HCT116 (cell line): ENCODE measurements around the gene SLC12A8. TPM values are rescaled to one million over a fixed set of nuclear protein-coding genes. Genes with fewer than 3 reads are reported as not detected.

Experiments
- ATAC-seq: fragments of 200-7000 bp; cut with Tn5 transposase; 2 replicates; pipeline ENCODE4 v1.9.1; 2020; ENCODE audit warnings: mild to moderate bottlenecking, moderate library complexity
- BruUV-seq: library from RNA; stranded (reverse); fragments of 400-500 nt; replicated peaks from 2 replicates; lab custom pipeline; 2021; lab: Mats Ljungman, UMichigan
- CTCF ChIA-PET: fragments of 300-600 bp; sonication (Branson Sonifier 250); formaldehyde crosslinking; loops from one replicate; lab custom pipeline; 2021; ENCODE audit warnings: antibody characterized with exemption; lab: Charles Lee
- POLR2A ChIA-PET: fragments of 300-600, 350-600 bp; sonication (Branson Sonifier 250); formaldehyde crosslinking; loops from one replicate; lab custom pipeline; 2021; ENCODE audit warnings: antibody characterized with exemption; lab: Charles Lee
- RAD21 ChIA-PET, 2 experiments: fragments of 300-600 bp; sonication (Branson Sonifier 250); formaldehyde crosslinking; loops; one replicate each; lab custom pipeline; 2023; ENCODE audit warnings: low total read pairs in 2 of 2; ENCODE audit not compliant: uncharacterized antibody in 2 of 2, unreplicated experiment in 2 of 2, low non-redundant PET in 1 of 2; lab: Charles Lee
- DNase-seq: peaks from one replicate; pipeline ENCODE4 v3.0.0-alpha.2; 2010; ENCODE audit warnings: low read depth, low spot score
- H2AFZ ChIP-seq: fragments of 200-600 bp; shearing (Covaris generic), sonication (generic); 2 replicates; pipeline ENCODE4 v1.6.1; 2017; ENCODE audit warnings: low read depth, mixed run types, mixed read lengths, antibody characterized with exemption, low read length; ENCODE audit not compliant: poor library complexity, severe bottlenecking
- H3K27ac ChIP-seq: 2 replicates; pipeline ENCODE4 v1.5.1; 2012; ENCODE audit warnings: low read depth, low read length
- H3K27me3 ChIP-seq: fragments of 200-600 bp; sonication (generic); 2 replicates; pipeline ENCODE4 v1.6.1; 2016; ENCODE audit warnings: mixed run types, low read length, mixed read lengths; ENCODE audit not compliant: insufficient read depth
- H3K36me3 ChIP-seq, 2 experiments: fragments of 200-500 bp in 1 of 2; fragments of 200-600 bp in 1 of 2; sonication (Bioruptor generic) in 1 of 2; sonication (generic) in 1 of 2; 2 replicates each; pipeline versions ENCODE4 v1.5.1 to v1.6.1; 2014 to 2016; ENCODE audit warnings: low read length in 2 of 2, inconsistent platforms in 1 of 2, mixed read lengths in 1 of 2, mixed run types in 1 of 2; ENCODE audit not compliant: insufficient read depth in 2 of 2, control insufficient read depth in 1 of 2
- H3K4me1 ChIP-seq, 2 experiments: fragments of 200-600 bp in 1 of 2; sonication (generic) in 1 of 2; 2 replicates each; pipeline versions ENCODE4 v1.5.1 to v1.6.1; 2012 to 2017; ENCODE audit warnings: low read length in 2 of 2, inconsistent platforms in 1 of 2, mild to moderate bottlenecking in 1 of 2, mixed read lengths in 1 of 2, mixed run types in 1 of 2, moderate library complexity in 1 of 2; ENCODE audit not compliant: insufficient read depth in 2 of 2, control insufficient read depth in 1 of 2
- H3K4me2 ChIP-seq: fragments of 200-600 bp; sonication (generic); 2 replicates; pipeline ENCODE4 v1.6.1; 2017; ENCODE audit warnings: mixed run types, low read length, mixed read lengths
- H3K4me3 ChIP-seq, 2 experiments: fragments of 200-600 bp in 1 of 2; sonication (generic) in 1 of 2; replicated peaks in 1 of 2; 2 replicates each; pipeline ENCODE4 v1.5.1; 2011 to 2016; ENCODE audit warnings: low read length in 2 of 2, control low read depth in 1 of 2, low read depth in 1 of 2, mild to moderate bottlenecking in 1 of 2, mixed read lengths in 1 of 2, mixed run types in 1 of 2
- H3K79me2 ChIP-seq: fragments of 200-600 bp; sonication (generic); 2 replicates; pipeline ENCODE4 v1.6.1; 2017; ENCODE audit warnings: mild to moderate bottlenecking, mixed run types, low read length, moderate library complexity, mixed read lengths; ENCODE audit not compliant: insufficient read depth
- H3K9ac ChIP-seq: fragments of 200-600 bp; sonication (generic); 2 replicates; pipeline ENCODE4 v1.6.1; 2016; ENCODE audit warnings: low read length, mixed read lengths
- H3K9me2 ChIP-seq: fragments of 200-600 bp; sonication (generic), shearing (Covaris generic); 2 replicates; pipeline ENCODE4 v1.6.1; 2017; ENCODE audit warnings: mixed run types, mild to moderate bottlenecking, moderate library complexity; ENCODE audit not compliant: insufficient read depth
- H3K9me3 ChIP-seq, 2 experiments: fragments of 200-500 bp in 1 of 2; fragments of 200-600 bp in 1 of 2; sonication (Bioruptor generic) in 1 of 2; sonication (generic) in 1 of 2; 2 replicates each; pipeline ENCODE4 v1.6.1; 2014 to 2017; ENCODE audit warnings: low read length in 2 of 2, mixed read lengths in 2 of 2, inconsistent platforms in 1 of 2, low read depth in 1 of 2, mild to moderate bottlenecking in 1 of 2, mixed run types in 1 of 2, moderate library complexity in 1 of 2; ENCODE audit not compliant: control insufficient read depth in 1 of 2, insufficient read depth in 1 of 2
- H4K20me1 ChIP-seq: fragments of 200-600 bp; sonication (generic), shearing (Covaris generic); 2 replicates; pipeline ENCODE4 v1.6.1; 2017; ENCODE audit warnings: mixed run types, mild to moderate bottlenecking, moderate library complexity; ENCODE audit not compliant: insufficient read depth
- CTCF ChIP-seq, 3 experiments: fragments of 200-600 bp in 1 of 3; sonication (generic) in 1 of 3; IDR thresholded peaks in 2 of 3; conservative IDR thresholded peaks in 1 of 3; 2 replicates each; pipeline ENCODE4 v1.5.1; 2012 to 2017; ENCODE audit warnings: low read depth in 2 of 3, low read length in 2 of 3, antibody characterized with exemption in 1 of 3, borderline replicate concordance in 1 of 3, control low read depth in 1 of 3, mild to moderate bottlenecking in 1 of 3, mixed read lengths in 1 of 3, mixed run types in 1 of 3, moderate library complexity in 1 of 3; ENCODE audit not compliant: insufficient read depth in 1 of 3
- EGR1 ChIP-seq: IDR thresholded peaks from 2 replicates; pipeline ENCODE4 v1.6.1; 2012; ENCODE audit warnings: low read depth
- ELF1 ChIP-seq: IDR thresholded peaks from 2 replicates; pipeline ENCODE4 v1.6.1; 2012; ENCODE audit warnings: low read depth, borderline replicate concordance
- EZH2 ChIP-seq: fragments of 200-600 bp; sonication (generic); IDR thresholded peaks from 2 replicates; pipeline ENCODE4 v1.6.1; 2017; ENCODE audit warnings: antibody characterized with exemption, mixed run types
- JUND ChIP-seq: IDR thresholded peaks from 2 replicates; pipeline ENCODE4 v1.6.1; 2012
- RAD21 ChIP-seq: IDR thresholded peaks from 2 replicates; pipeline ENCODE4 v1.6.1; 2012; ENCODE audit warnings: low read depth, mild to moderate bottlenecking
- REST ChIP-seq: IDR thresholded peaks from 2 replicates; pipeline ENCODE4 v1.6.1; 2012; ENCODE audit warnings: low read depth
- SRF ChIP-seq: IDR thresholded peaks from 2 replicates; pipeline ENCODE4 v1.6.1; 2012; ENCODE audit warnings: low read depth
- TCF7L2 ChIP-seq: IDR thresholded peaks from 2 replicates; pipeline ENCODE4 v1.7.0; 2011; ENCODE audit warnings: borderline replicate concordance, inconsistent platforms; ENCODE audit not compliant: insufficient read depth, insufficient read length; ENCODE audit errors: extremely low read depth
- intact Hi-C: fragments of 100-400 bp; cut with micrococcal nuclease; formaldehyde crosslinking; loops from 2 replicates; pipeline ENCODE4 v1.10.0; 2022
- total RNA-seq: library from RNA; stranded (reverse); gene quantifications from one replicate; pipeline ENCODE4 v1.2.1, GENCODE V29; 2021; ENCODE audit not compliant: unreplicated experiment

The SLC12A8 gene
- total RNA-seq, 1 experiment from 2014 or later = 19.9 TPM

GRCh38 chr3:125090649-125091048, 121.9 kb downstream of the SLC12A8 start:
- no TSS peak for BruUV-seq
- H3K9ac ChIP-seq = no peak overlapping the region
- H2AFZ ChIP-seq = no peak overlapping the region
- H3K36me3 ChIP-seq = peaks cover 0 to 7% of the 10 kb centered on the region in 2 experiments; a peak in 1 of 4 replicates
- ChIA-PET POLR2A (no interaction called here), RAD21 (no interaction called here), CTCF (no interaction called here)
- H3K4me2 ChIP-seq = no peak overlapping the region
- H3K79me2 ChIP-seq = no peaks in the 10 kb centered on the region
- H3K9me3 ChIP-seq = no peaks in the 10 kb centered on the region
- TF ChIP-seq TCF7L2 (no peak), EGR1 (no peak), REST (no peak), ELF1 (no peak), CTCF (IDR thresholded peaks at IDR 0.05 in 2 of 3, conservative IDR thresholded peaks at IDR 0.05 in 1 of 3; ENCODE audit: borderline replicate concordance in 1 of 3, insufficient read depth in 1 of 3, low read depth in 2 of 3, low read length in 2 of 3) (no peak), SRF (no peak), EZH2 (no peak), RAD21 (no peak), JUND (no peak)
- peaks cover 0 to 5% of the 10 kb centered on the region in 2 experiments; a peak in 1 of 4 replicates for H3K4me1 ChIP-seq
- intact Hi-C loops = no loop called here
- ATAC-seq = no peak
- no peak overlapping the region for H3K4me3 ChIP-seq
- H3K27ac ChIP-seq = no peak overlapping the region
- no peaks in the 10 kb centered on the region for H3K27me3 ChIP-seq
- no peaks in the 10 kb centered on the region for H3K9me2 ChIP-seq
- DNase-seq = no peak
- H4K20me1 ChIP-seq = no peaks in the 10 kb centered on the region
